H1 (cell line): ENCODE measurements around the gene RUVBL1. TPM values are rescaled to one million over a fixed set of nuclear protein-coding genes. Genes with fewer than 3 reads are reported as not detected.

Source experiments
- polyA plus RNA-seq, 7 experiments: library from polyadenylated mRNA; depleted of rRNA in 3 of 7; stranded (reverse) in 5 of 7; unstranded in 2 of 7; fragments of >200 nt in 5 of 7; fragments of 200-250 nt in 2 of 7; gene quantifications; 1 replicate in 5 of 7; 2 replicates in 1 of 7; 4 replicates in 1 of 7; pipeline versions ENCODE4 v1.2.1 to v1.2.3, GENCODE V29; 2011 to 2013; ENCODE audit warnings: missing spikeins in 2 of 7, mixed read lengths in 2 of 7
- total RNA-seq: library from RNA; stranded (reverse); fragmentation: NEBNext Ultra II Directional; extraction: Animal tissue kit (Norgen Biotek cat#: 25700); gene quantifications from 2 replicates; pipeline ENCODE4 v1.2.1, GENCODE V29; 2021
- TF ChIP-seq, protein P1 (sequence below): IDR thresholded peaks from 2 replicates; pipeline ENCODE4 v1.6.1; 2012; ENCODE audit warnings: low read length, inconsistent platforms

The RUVBL1 gene
- total and polyA plus RNA-seq, 2 of the 8 experiments (the other 6 are each of a cell fraction or from before 2014, with no cell fraction given) = 112 to 135 TPM

GRCh38 chr3:128133273-128133883, 9.8 kb upstream of the RUVBL1 start (continued):
- TF ChIP-seq, protein P1, sequence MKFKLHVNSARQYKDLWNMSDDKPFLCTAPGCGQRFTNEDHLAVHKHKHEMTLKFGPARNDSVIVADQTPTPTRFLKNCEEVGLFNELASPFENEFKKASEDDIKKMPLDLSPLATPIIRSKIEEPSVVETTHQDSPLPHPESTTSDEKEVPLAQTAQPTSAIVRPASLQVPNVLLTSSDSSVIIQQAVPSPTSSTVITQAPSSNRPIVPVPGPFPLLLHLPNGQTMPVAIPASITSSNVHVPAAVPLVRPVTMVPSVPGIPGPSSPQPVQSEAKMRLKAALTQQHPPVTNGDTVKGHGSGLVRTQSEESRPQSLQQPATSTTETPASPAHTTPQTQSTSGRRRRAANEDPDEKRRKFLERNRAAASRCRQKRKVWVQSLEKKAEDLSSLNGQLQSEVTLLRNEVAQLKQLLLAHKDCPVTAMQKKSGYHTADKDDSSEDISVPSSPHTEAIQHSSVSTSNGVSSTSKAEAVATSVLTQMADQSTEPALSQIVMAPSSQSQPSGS = no peak
